C4-2B (cell line): ENCODE results near the gene MAN1A2.

ENCODE experiments used
- CTCF ChIP-seq: fragments of 450-650 bp; conservative IDR thresholded peaks from 2 replicates; pipeline ENCODE4 v1.5.1; 2017; ENCODE audit warnings: mild to moderate bottlenecking
- ZFX ChIP-seq: fragments of 450-650 bp; IDR thresholded peaks from 2 replicates; pipeline ENCODE4 v1.6.1; 2017

- TF ChIP-seq CTCF (no peak), ZFX (no peak)
Observed at GRCh38 chr1:117375327-117375726, 8.1 kb downstream of the MAN1A2 start.
